Progenitor cell of endocrine pancreas (in vitro differentiated cells): Measurements from ENCODE around the gene MAT1A. TPM values are rescaled to one million over a fixed set of nuclear protein-coding genes. Genes with fewer than 3 reads are reported as not detected.
A peak's percentile ranks its signal among the peaks of the same experiment; 100 is the strongest.

Experiments
- DNase-seq: peaks from one replicate; pipeline ENCODE4 v3.0.0; 2021; ENCODE audit warnings: low spot score; ENCODE audit not compliant: unreplicated experiment
- H3K27ac Mint-ChIP-seq: 2 replicates; pipeline ENCODE4 v1.8.0; 2021; ENCODE audit warnings: mild to moderate bottlenecking, moderate library complexity, mixed read lengths
- H3K27me3 Mint-ChIP-seq: 2 replicates; pipeline ENCODE4 v1.8.0; 2021; ENCODE audit warnings: mixed read lengths
- H3K36me3 Mint-ChIP-seq: 2 replicates; pipeline ENCODE4 v1.8.0; 2022; ENCODE audit warnings: mixed read lengths; ENCODE audit not compliant: insufficient read depth
- H3K4me1 Mint-ChIP-seq: 2 replicates; pipeline ENCODE4 v1.8.0; 2021; ENCODE audit warnings: low read depth, mixed read lengths
- H3K4me3 Mint-ChIP-seq: 2 replicates; pipeline ENCODE4 v1.8.0; 2021; ENCODE audit warnings: low read depth, mild to moderate bottlenecking, moderate library complexity, mixed read lengths
- H3K9me3 Mint-ChIP-seq: 2 replicates; pipeline ENCODE4 v1.8.0; 2021; ENCODE audit warnings: low read depth, mixed read lengths
- total RNA-seq: library from RNA; stranded (reverse); gene quantifications from 2 replicates; pipeline ENCODE4 v1.2.1, GENCODE V29; 2021
- TF ChIP-seq, protein P1 (sequence below): fragments of 200-600 bp; sonication (generic); IDR thresholded peaks from one replicate; pipeline ENCODE4 v1.5.0; 2021; ENCODE audit warnings: antibody characterized with exemption, mild to moderate bottlenecking; ENCODE audit not compliant: unreplicated experiment

MAT1A gene
- total RNA-seq, 1 donor from 2014 or later, result 0.34 TPM

DNA sequence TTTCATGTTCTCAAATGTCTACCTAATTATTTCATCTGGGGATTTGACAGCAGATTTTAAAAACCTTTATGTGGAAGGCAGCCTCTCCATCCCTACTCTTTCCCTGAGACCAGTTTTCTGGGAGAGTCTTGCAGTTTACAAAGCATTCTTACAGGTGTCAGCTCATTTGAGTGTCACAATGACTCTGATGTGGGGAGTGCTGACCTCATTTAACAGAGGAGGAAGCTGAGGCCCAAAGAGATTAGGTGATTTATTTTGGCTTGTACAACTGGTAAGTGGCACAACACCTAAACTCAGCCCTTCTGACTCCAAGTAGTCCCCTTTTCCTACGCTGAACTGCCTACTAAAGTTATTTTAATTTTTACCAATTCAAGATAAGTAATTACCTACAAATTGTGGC lies 33.3 kb upstream of the MAT1A start:
- DNase-seq, result no peak
- TF ChIP-seq, protein P1, sequence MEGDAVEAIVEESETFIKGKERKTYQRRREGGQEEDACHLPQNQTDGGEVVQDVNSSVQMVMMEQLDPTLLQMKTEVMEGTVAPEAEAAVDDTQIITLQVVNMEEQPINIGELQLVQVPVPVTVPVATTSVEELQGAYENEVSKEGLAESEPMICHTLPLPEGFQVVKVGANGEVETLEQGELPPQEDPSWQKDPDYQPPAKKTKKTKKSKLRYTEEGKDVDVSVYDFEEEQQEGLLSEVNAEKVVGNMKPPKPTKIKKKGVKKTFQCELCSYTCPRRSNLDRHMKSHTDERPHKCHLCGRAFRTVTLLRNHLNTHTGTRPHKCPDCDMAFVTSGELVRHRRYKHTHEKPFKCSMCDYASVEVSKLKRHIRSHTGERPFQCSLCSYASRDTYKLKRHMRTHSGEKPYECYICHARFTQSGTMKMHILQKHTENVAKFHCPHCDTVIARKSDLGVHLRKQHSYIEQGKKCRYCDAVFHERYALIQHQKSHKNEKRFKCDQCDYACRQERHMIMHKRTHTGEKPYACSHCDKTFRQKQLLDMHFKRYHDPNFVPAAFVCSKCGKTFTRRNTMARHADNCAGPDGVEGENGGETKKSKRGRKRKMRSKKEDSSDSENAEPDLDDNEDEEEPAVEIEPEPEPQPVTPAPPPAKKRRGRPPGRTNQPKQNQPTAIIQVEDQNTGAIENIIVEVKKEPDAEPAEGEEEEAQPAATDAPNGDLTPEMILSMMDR, result no peak
- no peaks in the 10 kb centered on the region for H3K9me3 Mint-ChIP-seq
- no peak overlapping the region for H3K27ac Mint-ChIP-seq
- no peak overlapping the region for H3K4me3 Mint-ChIP-seq
- no peaks in the 10 kb centered on the region for H3K36me3 Mint-ChIP-seq
- H3K4me1 Mint-ChIP-seq, result peaks cover 22% of the 10 kb centered on the region
- no peaks in the 10 kb centered on the region for H3K27me3 Mint-ChIP-seq

DNA sequence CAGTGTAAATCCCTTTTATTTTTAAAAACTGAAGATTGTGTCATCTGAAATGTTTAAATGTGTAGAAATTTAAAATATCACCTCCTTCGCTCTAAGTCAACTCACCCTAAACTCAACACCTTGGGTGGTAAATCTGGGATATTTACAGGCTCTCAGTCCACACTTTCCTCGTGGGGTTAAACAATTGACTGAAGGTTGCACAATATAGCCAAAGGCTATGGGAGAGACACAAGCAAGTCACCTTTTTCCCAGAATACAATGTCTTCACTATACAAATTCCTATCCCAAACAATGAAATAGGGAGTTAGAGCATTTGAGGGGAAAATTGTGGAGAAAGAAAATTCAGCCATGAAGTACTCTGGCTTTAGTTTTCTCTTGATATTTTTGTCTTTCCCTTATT lies 32.7 kb upstream of the MAT1A start:
- TF ChIP-seq, protein P1, result no peak
- H3K9me3 Mint-ChIP-seq, result no peaks in the 10 kb centered on the region
- peaks cover 22% of the 10 kb centered on the region for H3K4me1 Mint-ChIP-seq
- H3K27me3 Mint-ChIP-seq, result no peaks in the 10 kb centered on the region
- no peaks in the 10 kb centered on the region for H3K36me3 Mint-ChIP-seq
- no peak overlapping the region for H3K27ac Mint-ChIP-seq
- no peak overlapping the region for H3K4me3 Mint-ChIP-seq
- DNase-seq, result no peak

DNA sequence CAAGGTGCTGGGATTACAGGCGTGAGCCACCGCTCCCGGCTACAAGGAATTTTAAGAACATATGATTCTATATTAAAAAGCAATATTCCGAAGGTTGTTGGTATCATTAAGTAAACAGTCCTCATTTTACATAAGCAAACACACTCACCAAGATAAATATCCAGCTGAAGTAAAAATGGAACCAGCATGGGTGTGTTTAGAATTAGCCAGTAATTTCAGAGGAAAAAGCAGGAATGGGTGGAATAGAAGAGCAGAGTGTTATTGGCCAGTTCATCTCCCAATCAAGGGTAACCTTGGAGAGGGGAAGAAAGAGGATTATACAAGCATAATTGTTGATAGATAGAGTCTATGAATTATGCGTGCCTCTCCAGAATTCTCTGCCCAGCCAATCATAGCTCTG lies 31.7 kb upstream of the MAT1A start:
- H3K4me3 Mint-ChIP-seq, result no peak overlapping the region
- no peak overlapping the region for H3K27ac Mint-ChIP-seq
- no peaks in the 10 kb centered on the region for H3K36me3 Mint-ChIP-seq
- peaks cover 22% of the 10 kb centered on the region for H3K4me1 Mint-ChIP-seq
- H3K9me3 Mint-ChIP-seq, result peaks cover 2% of the 10 kb centered on the region
- DNase-seq, result no peak
- TF ChIP-seq, protein P1, result no peak
- H3K27me3 Mint-ChIP-seq, result no peaks in the 10 kb centered on the region

DNA sequence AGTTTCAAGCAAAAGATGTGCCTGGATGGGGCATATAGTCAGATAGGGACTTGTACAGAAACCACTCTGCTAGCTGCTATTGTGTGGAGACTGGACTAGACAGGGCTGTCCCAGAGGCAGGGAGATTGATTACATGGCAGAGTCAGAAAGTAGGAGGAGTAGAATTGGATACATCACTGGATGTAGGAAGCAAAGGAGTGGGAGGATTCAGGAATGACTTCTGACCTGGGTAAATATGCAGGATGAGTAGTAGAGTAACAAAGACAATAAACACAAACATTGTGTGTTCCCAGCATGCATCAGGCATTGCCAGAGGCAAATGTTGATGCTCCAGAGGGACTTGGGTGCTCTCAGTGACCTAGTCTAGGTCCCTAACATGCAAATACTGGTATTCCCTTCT lies 30.9 kb upstream of the MAT1A start:
- H3K36me3 Mint-ChIP-seq, result no peaks in the 10 kb centered on the region
- peaks cover 3% of the 10 kb centered on the region for H3K9me3 Mint-ChIP-seq
- TF ChIP-seq, protein P1, result no peak
- H3K4me1 Mint-ChIP-seq, result peaks cover 22% of the 10 kb centered on the region
- H3K27ac Mint-ChIP-seq, result peak overlapping the region; percentile 4
- DNase-seq, result no peak
- no peaks in the 10 kb centered on the region for H3K27me3 Mint-ChIP-seq
- no peak overlapping the region for H3K4me3 Mint-ChIP-seq

DNA sequence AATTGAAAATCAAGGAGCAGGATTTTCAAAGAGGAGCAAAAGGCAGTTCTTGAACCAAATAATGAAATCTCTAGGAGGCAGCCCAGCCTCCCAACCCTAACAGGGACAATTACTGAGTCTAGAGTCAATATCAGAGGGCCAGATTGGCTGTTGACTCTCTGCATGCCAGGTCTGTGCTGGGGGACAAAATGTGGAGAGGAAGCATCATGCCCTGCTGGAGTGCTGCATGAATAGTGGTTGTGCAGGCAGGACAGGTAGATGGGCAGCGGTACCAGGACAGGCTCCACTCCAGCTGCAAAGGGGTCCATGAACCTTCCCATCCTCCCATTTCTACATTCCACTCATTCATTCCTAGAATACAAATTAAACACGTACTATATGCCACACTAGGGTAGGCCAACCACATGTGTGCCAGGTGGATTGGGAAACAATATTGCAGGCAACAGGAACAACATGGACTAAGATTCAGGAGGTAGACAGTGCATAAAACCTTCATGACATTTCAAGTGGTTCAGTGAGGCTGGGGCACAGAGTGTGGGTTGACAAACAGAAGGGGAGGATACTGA lies 30.4 kb upstream of the MAT1A start:
- Mint-ChIP-seq H3K9me3 (peaks cover 3% of the 10 kb centered on the region), H3K27ac (no peak overlapping the region), H3K27me3 (no peaks in the 10 kb centered on the region), H3K4me1 (peaks cover 21% of the 10 kb centered on the region), H3K4me3 (no peak overlapping the region), H3K36me3 (no peaks in the 10 kb centered on the region)
- DNase-seq, result no peak
- TF ChIP-seq, protein P1, result no peak
